Epithelial cell of proximal tubule (primary cell): ENCODE measurements around the gene TTF1. TPM values are rescaled to one million over a fixed set of nuclear protein-coding genes. Genes with fewer than 3 reads are reported as not detected.

Experiments used
- DNase-seq: peaks from one replicate; pipeline ENCODE4 v3.0.0-alpha.2; 2011; ENCODE audit warnings: low read depth
- H3K4me3 ChIP-seq: 2 replicates; pipeline ENCODE4 v1.5.1; 2011; ENCODE audit warnings: low read depth, mild to moderate bottlenecking, low read length
- total RNA-seq: library from RNA; depleted of rRNA; stranded (reverse); fragments of >200 nt; gene quantifications from 2 replicates; pipeline ENCODE4 v1.2.3, GENCODE V29; 2015
- TF ChIP-seq, protein P1 (sequence below): conservative IDR thresholded peaks from 2 replicates; pipeline ENCODE4 v1.5.1; 2012; ENCODE audit warnings: low read depth, mild to moderate bottlenecking, low read length

TTF1 gene
- total RNA-seq, 1 donor from 2014 or later: 29.8 TPM

DNA sequence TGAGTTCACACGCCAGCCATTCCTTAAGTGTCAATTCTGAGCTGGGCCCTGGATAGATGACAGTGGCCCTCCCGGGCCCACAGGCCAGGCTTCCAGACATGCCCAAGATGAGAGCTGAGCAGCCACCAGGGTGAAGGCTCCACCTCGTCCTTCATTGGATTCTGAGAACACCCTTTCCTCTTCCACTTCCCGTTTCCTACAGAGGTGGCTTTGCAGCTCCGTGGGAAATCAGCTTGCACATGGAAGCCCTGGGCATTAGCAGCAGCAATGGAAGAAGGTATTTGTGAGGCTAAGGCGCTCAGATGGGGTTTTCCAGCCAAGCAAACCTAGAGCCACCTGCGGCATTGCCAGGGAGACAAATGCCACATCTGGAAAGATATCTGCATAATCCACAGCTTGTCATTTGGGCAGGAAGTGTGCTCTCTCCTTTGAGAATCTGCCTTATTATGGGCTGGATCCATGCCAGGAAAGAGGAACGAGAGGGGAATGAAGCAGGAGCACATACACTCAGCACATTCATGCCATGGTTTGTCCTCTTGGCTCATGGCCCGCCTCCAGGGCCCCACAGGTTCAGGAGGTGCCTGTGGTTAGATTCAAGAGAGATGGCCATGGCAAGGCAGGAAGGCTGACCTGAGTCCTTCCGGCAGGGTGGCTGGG, 37.4 kb upstream of the TTF1 start:
- H3K4me3 ChIP-seq: no peak overlapping the region
- no peak for DNase-seq
- TF ChIP-seq, protein P1, sequence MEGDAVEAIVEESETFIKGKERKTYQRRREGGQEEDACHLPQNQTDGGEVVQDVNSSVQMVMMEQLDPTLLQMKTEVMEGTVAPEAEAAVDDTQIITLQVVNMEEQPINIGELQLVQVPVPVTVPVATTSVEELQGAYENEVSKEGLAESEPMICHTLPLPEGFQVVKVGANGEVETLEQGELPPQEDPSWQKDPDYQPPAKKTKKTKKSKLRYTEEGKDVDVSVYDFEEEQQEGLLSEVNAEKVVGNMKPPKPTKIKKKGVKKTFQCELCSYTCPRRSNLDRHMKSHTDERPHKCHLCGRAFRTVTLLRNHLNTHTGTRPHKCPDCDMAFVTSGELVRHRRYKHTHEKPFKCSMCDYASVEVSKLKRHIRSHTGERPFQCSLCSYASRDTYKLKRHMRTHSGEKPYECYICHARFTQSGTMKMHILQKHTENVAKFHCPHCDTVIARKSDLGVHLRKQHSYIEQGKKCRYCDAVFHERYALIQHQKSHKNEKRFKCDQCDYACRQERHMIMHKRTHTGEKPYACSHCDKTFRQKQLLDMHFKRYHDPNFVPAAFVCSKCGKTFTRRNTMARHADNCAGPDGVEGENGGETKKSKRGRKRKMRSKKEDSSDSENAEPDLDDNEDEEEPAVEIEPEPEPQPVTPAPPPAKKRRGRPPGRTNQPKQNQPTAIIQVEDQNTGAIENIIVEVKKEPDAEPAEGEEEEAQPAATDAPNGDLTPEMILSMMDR: no peak

DNA sequence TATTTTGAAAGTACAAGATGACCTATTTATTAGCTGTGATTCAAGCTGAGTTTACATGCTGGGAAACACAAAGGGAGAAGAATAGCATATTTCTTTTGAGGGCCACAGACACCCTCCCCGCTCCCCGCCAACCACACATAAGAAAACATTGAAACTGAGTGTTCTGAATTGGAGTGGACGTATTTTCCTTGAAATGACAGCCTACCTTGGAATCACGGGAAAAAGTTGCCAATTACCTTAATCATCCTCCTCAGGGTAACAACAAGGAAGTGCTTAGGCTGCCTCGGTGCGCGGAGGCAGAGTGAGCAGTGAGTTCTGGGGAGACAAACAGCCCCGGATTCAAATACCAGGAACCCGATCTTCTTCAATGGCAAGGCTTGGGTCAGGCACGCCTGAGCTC, 34.8 kb upstream of the TTF1 start:
- TF ChIP-seq, protein P1: no peak

DNA sequence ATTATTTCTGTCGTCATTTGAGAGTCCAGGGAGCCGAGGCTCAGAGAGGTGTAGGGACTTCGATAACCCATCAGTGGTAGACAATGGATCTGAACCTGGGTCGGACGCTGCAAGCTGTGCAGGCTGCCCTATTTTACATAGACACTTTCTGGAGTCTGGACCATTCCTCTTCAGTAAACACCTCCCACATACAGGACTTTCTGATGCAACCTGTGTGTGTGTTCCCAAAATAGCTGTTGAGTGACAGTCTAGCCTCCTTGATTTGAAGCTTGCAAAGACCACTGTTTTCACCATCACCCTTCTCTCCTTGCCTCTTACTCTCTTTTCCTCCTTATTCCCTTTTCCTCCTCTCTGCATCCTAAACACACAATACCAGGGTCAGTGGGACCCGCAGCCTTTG, 34.1 kb upstream of the TTF1 start:
- TF ChIP-seq, protein P1: no peak

More for the DNA sequence above, 34.8 kb upstream of the TTF1 start:
- no peak for DNase-seq
- no peak overlapping the region for H3K4me3 ChIP-seq

DNA sequence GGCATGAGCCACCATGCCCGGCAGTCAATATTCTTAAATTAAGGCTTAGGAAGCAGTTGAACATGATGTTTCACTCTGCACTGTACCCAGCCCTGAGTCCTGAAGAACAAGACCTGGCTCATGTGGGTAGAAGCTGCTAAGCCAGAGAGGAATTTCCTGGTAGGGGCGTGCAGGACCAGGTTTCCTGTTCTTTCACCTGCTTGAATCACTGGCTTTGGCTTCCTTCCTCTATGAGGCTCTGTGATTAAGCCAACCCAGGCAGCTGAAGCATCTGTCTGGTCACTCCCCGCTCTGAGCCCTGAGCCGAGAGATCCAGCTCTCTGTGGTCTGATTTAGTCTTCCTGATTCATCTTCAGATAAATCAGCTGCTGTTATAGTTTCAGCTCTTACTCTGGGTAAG, 32.5 kb upstream of the TTF1 start:
- H3K4me3 ChIP-seq: no peak overlapping the region
- no peak for DNase-seq
- TF ChIP-seq, protein P1: no peak

More for the DNA sequence above, 34.1 kb upstream of the TTF1 start:
- DNase-seq: no peak
- H3K4me3 ChIP-seq: no peak overlapping the region

DNA sequence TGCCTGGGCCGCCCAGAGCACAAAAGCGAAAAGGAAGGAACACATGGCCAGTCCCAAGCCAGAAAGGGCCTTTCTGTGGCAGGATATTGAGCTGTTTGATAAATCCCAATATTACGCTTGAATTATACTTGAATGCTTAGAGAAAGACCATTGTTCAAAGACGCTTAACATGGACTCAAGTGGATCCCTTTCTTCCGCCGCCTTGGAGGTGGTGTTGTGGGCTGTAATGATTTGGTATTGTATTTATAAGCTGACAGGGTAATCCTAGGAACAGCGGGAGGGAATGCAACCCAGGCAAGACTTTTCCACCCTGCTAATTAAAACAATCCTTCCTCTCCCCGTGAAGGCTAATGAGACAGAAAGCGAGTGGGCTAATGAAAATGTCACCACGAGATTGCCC, 28.2 kb upstream of the TTF1 start:
- no peak overlapping the region for H3K4me3 ChIP-seq
- TF ChIP-seq, protein P1: no peak
- no peak for DNase-seq

DNA sequence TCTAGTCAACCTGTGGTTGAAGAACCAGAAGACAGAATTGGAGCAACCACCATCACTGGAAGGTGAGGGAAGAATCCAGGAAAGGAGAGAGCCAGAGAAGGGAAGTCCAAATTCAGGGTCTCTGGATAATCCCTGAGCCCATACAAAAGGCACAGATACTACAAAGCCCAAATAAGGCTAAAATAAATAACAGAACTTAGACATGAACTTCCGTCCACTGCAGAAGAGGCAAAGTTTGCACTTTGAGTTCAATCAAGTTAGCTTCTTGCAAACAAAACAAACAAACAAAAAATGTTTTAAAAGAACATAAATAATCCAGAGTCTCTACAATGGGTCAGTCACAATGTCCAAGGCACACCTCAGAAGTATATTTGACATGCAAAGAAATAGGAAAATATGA, 24.4 kb upstream of the TTF1 start:
- TF ChIP-seq, protein P1: no peak

DNA sequence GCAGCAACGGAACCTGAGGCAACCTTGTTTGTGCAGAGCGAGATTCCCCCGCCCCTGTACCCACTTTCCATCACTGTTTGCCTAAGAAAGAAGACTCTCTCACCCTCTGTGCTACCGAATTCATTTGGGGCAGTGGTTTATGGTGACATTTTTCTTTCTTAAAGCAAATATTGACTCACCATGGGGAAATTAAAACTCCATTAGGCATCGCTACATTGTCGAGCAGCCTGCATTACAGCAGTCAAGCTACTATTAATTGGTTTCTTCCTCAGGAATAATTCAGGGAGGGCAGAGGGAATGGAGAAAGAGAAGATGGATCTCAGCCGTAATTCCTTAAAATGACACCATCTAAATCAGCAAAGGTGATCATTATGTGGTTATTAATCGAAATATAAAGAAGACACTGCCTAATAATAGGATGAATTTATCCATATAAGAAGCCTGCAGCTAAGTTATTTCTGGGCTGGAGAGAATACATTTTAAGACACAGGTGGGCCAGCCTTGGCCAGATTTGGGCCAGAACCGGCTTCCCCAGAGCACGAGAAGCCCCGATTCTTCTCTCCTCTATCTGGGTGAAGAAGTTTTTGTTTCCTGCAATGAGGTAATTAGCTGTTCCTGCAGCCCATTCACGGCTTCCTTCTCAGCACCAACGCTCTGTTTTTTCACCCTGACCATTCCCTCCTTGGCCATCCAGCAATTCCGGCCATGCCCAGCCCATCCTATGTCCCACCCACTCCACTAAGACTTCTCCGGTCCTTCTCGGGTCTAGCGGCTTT, 20.2 kb upstream of the TTF1 start:
- DNase-seq: no peak
- TF ChIP-seq, protein P1: no peak
- no peak overlapping the region for H3K4me3 ChIP-seq

More for the DNA sequence above, 24.4 kb upstream of the TTF1 start:
- H3K4me3 ChIP-seq: no peak overlapping the region
- DNase-seq: no peak
